Activated CD4-positive, alpha-beta memory T cell treated with anti-CD3 and anti-CD28 coated beads for 36 hours (primary cell): ENCODE data around the gene ADAMTSL3. TPM values are rescaled to one million over a fixed set of nuclear protein-coding genes. Genes with fewer than 3 reads are reported as not detected.

ENCODE experiments used
- CTCF ChIA-PET: fragments of 350-600 bp; sonication (Branson Sonifier 250); formaldehyde crosslinking; loops from one replicate; lab custom pipeline; 2021; ENCODE audit warnings: antibody characterized with exemption, inconsistent platforms; lab: Charles Lee
- POLR2A ChIA-PET: fragments of 350-600 bp; sonication (Branson Sonifier 250); formaldehyde crosslinking; loops from one replicate; lab custom pipeline; 2021; ENCODE audit warnings: antibody characterized with exemption; lab: Charles Lee
- DNase-seq: peaks from one replicate; pipeline ENCODE4 v3.0.0-alpha.2; 2020
- H3K27ac Mint-ChIP-seq: one replicate; pipeline ENCODE4 v1.8.0; 2021; ENCODE audit warnings: mixed read lengths
- H3K27me3 Mint-ChIP-seq: one replicate; pipeline ENCODE4 v1.8.0; 2021; ENCODE audit warnings: mixed read lengths
- H3K36me3 Mint-ChIP-seq: one replicate; pipeline ENCODE4 v1.8.0; 2021; ENCODE audit warnings: mixed read lengths
- H3K4me1 Mint-ChIP-seq: one replicate; pipeline ENCODE4 v1.8.0; 2021; ENCODE audit warnings: low read depth, mixed read lengths
- H3K4me3 Mint-ChIP-seq: one replicate; pipeline ENCODE4 v1.8.0; 2021; ENCODE audit warnings: mild to moderate bottlenecking, mixed read lengths
- H3K9me3 Mint-ChIP-seq: one replicate; pipeline ENCODE4 v1.8.0; 2021; ENCODE audit warnings: mixed read lengths
- intact Hi-C: fragments of 100-400 bp; cut with micrococcal nuclease; formaldehyde crosslinking; loops from one replicate; pipeline ENCODE4 v1.15.1; 2023
- total RNA-seq, 2 experiments: library from RNA; stranded (reverse); gene quantifications; one replicate each; pipeline ENCODE4 v1.2.3, GENCODE V29; 2021

Gene ADAMTSL3
- total RNA-seq, 2 experiments from 2014 or later, result not detected

DNA sequence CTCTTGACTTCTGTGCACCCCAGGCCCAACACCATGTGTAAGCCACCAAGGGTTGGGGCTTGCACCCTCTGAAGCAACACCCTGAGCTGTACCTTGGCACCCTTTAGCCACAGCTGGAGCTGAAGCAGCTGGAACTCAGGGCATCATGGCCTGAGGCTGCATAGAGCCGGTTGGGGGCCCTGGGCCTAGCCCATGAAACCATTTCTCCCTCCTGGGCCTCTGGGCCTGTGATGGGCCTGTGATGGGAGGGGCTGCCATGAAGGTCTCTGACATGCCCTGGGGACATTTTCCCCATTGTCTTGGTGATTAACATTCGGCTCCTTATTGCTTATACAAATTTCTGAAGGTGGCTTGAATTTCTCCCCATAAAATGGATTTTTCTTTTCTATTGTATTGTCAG, 22.4 kb upstream of the ADAMTSL3 start:
- no peak for DNase-seq
- no peaks in the 10 kb centered on the region for H3K4me1 Mint-ChIP-seq
- ChIA-PET POLR2A (no interaction called here), CTCF (no interaction called here)
- no peaks in the 10 kb centered on the region for H3K27me3 Mint-ChIP-seq
- peaks cover 6% of the 10 kb centered on the region for H3K9me3 Mint-ChIP-seq
- no peaks in the 10 kb centered on the region for H3K36me3 Mint-ChIP-seq
- H3K4me3 Mint-ChIP-seq, result no peak overlapping the region
- no peak overlapping the region for H3K27ac Mint-ChIP-seq
- intact Hi-C loops, result no loop called here

- peaks cover 4% of the 10 kb centered on the region for H3K27me3 Mint-ChIP-seq
- intact Hi-C loops, result no loop called here
- no peaks in the 10 kb centered on the region for H3K4me1 Mint-ChIP-seq
- H3K9me3 Mint-ChIP-seq, result peaks cover 20% of the 10 kb centered on the region
- no peak overlapping the region for H3K27ac Mint-ChIP-seq
- no peaks in the 10 kb centered on the region for H3K36me3 Mint-ChIP-seq
- no peak for DNase-seq
- CTCF ChIA-PET, result no interaction called here
- POLR2A ChIA-PET, result no interaction called here
- H3K4me3 Mint-ChIP-seq, result no peak overlapping the region
Measured at GRCh38 chr15:83643201-83643600, 10.7 kb upstream of the ADAMTSL3 start.

- Mint-ChIP-seq H3K4me1 (no peaks in the 10 kb centered on the region), H3K27me3 (peaks cover under 1% of the 10 kb centered on the region), H3K27ac (no peak overlapping the region), H3K36me3 (no peaks in the 10 kb centered on the region), H3K4me3 (no peak overlapping the region), H3K9me3 (peaks cover 20% of the 10 kb centered on the region)
- ChIA-PET CTCF (no interaction called here), POLR2A (no interaction called here)
- intact Hi-C loops, result no loop called here
- no peak for DNase-seq
Measured at GRCh38 chr15:83644439-83644838, 9.5 kb upstream of the ADAMTSL3 start.

GRCh38 chr15:83650831-83651230, 3.1 kb upstream of the ADAMTSL3 start:
- DNase-seq, result no peak
- ChIA-PET POLR2A (no interaction called here), CTCF (no interaction called here)
- no peaks in the 10 kb centered on the region for H3K36me3 Mint-ChIP-seq
- peaks cover 22% of the 10 kb centered on the region for H3K27me3 Mint-ChIP-seq
- H3K4me1 Mint-ChIP-seq, result no peaks in the 10 kb centered on the region
- intact Hi-C loops, result no loop called here
- no peak overlapping the region for H3K27ac Mint-ChIP-seq
- H3K4me3 Mint-ChIP-seq, result no peak overlapping the region
- H3K9me3 Mint-ChIP-seq, result no peaks in the 10 kb centered on the region

DNA sequence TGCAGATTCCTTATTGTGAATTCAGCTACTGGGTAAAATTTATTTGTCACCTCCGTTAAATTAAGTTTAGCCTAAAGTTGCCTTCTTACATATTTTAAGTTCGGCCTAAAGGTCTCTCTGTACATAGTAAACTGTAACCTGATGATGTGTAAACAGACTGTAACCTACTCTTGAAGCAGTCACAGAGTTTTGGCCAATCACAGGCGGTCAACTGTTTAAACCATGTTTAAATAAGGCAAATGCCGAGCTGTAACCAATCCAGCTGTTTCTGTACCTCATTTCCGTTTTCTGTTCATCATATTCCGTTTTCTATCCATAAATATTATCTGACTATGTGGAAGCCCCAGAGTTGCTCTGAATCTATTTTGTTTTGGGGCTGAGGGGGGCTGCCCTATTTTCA, 2.4 kb upstream of the ADAMTSL3 start:
- H3K27me3 Mint-ChIP-seq, result peaks cover 22% of the 10 kb centered on the region
- ChIA-PET POLR2A (no interaction called here), CTCF (no interaction called here)
- H3K27ac Mint-ChIP-seq, result no peak overlapping the region
- no peaks in the 10 kb centered on the region for H3K9me3 Mint-ChIP-seq
- DNase-seq, result no peak
- no peak overlapping the region for H3K4me3 Mint-ChIP-seq
- H3K4me1 Mint-ChIP-seq, result no peaks in the 10 kb centered on the region
- no peaks in the 10 kb centered on the region for H3K36me3 Mint-ChIP-seq
- intact Hi-C loops, result no loop called here

GRCh38 chr15:83652626-83653204, 1.2 kb upstream of the ADAMTSL3 start:
- POLR2A ChIA-PET, result no interaction called here
- no peak for DNase-seq
- Mint-ChIP-seq H3K36me3 (no peaks in the 10 kb centered on the region), H3K4me3 (no peak overlapping the region), H3K27me3 (peaks cover 22% of the 10 kb centered on the region), H3K4me1 (no peaks in the 10 kb centered on the region), H3K9me3 (no peaks in the 10 kb centered on the region), H3K27ac (no peak overlapping the region)
- intact Hi-C loops, result no loop called here
- CTCF ChIA-PET, result no interaction called here

DNA sequence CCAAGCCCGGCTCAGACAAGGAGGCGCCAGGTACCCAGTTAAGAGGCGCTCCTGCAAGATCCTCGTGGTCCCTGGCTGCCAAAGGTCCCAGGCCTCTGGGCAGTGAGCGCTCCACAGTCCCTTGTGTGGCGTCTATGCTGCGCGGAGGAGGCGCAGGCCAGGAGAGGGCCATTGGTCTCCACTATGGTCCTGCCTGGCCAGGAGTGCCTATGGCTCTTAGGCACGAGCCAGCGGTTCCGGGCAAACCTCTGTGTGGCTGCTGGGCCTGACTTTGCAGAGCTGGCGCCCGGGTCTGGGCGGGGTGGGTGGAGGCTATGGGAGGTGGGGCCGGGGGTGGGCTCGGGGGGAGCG, 660 bp upstream of the ADAMTSL3 start:
- no peaks in the 10 kb centered on the region for H3K9me3 Mint-ChIP-seq
- no peak overlapping the region for H3K27ac Mint-ChIP-seq
- H3K4me3 Mint-ChIP-seq, result no peak overlapping the region
- ChIA-PET CTCF (no interaction called here), POLR2A (no interaction called here)
- intact Hi-C loops, result no loop called here
- no peaks in the 10 kb centered on the region for H3K36me3 Mint-ChIP-seq
- H3K27me3 Mint-ChIP-seq, result peaks cover 22% of the 10 kb centered on the region
- no peaks in the 10 kb centered on the region for H3K4me1 Mint-ChIP-seq
- DNase-seq, result no peak

GRCh38 chr15:83654379-83655236, 685 bp downstream of the ADAMTSL3 start:
- H3K9me3 Mint-ChIP-seq, result no peaks in the 10 kb centered on the region
- no peak for DNase-seq
- H3K4me1 Mint-ChIP-seq, result no peaks in the 10 kb centered on the region
- H3K27me3 Mint-ChIP-seq, result peaks cover 22% of the 10 kb centered on the region
- intact Hi-C loops, result no loop called here
- H3K36me3 Mint-ChIP-seq, result no peaks in the 10 kb centered on the region
- ChIA-PET POLR2A (no interaction called here), CTCF (no interaction called here)
- no peak overlapping the region for H3K27ac Mint-ChIP-seq
- no peak overlapping the region for H3K4me3 Mint-ChIP-seq

GRCh38 chr15:83655237-83655616, 1.3 kb downstream of the ADAMTSL3 start:
- Mint-ChIP-seq H3K36me3 (no peaks in the 10 kb centered on the region), H3K9me3 (no peaks in the 10 kb centered on the region), H3K27ac (no peak overlapping the region), H3K4me1 (no peaks in the 10 kb centered on the region), H3K4me3 (no peak overlapping the region), H3K27me3 (peaks cover 21% of the 10 kb centered on the region)
- DNase-seq, result no peak
- CTCF ChIA-PET, result no interaction called here
- intact Hi-C loops, result no loop called here
- POLR2A ChIA-PET, result no interaction called here

GRCh38 chr15:83656192-83656591, 2.3 kb downstream of the ADAMTSL3 start:
- H3K9me3 Mint-ChIP-seq, result no peaks in the 10 kb centered on the region
- peaks cover 21% of the 10 kb centered on the region for H3K27me3 Mint-ChIP-seq
- intact Hi-C loops, result no loop called here
- H3K27ac Mint-ChIP-seq, result no peak overlapping the region
- no peaks in the 10 kb centered on the region for H3K4me1 Mint-ChIP-seq
- no peak overlapping the region for H3K4me3 Mint-ChIP-seq
- no peak for DNase-seq
- CTCF ChIA-PET, result interaction anchor here (1.4 kb wide), 1 partner anchor 10 kb away, joined by 3 read pairs; no protein-coding TSS in a partner anchor
- POLR2A ChIA-PET, result no interaction called here
- no peaks in the 10 kb centered on the region for H3K36me3 Mint-ChIP-seq

DNA sequence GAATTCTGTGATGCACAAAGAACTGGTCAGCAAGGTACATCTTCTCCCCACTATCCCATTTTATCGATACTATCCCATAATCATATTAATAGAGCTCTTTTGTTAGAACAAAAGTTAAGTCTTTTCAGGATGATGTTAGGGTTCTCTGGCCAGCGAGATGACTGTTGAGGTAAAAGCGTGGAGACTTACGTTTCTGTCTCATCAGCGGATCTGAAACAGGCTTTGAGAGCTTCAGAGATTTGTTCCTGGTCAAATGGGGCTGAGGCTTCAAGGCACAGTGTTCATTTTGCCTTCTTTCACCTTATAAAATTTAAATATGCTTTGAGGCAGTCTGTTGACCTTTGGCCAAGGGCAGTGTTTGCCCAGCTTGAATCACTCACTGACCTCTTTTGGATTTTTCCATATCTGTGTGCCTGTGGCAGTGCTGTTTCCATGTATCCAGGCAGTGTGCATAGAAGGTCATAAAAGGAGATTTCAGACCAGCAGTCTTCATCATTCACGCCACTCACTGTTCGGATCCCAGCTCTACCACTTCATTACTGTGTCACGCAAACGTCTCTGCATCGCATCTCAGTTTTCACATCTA, 3.1 kb downstream of the ADAMTSL3 start:
- no peaks in the 10 kb centered on the region for H3K9me3 Mint-ChIP-seq
- ChIA-PET POLR2A (no interaction called here), CTCF (interaction anchor here (1.4 kb wide), 1 partner anchor 11 kb away, joined by 3 read pairs; no protein-coding TSS in a partner anchor)
- DNase-seq, result no peak
- H3K27ac Mint-ChIP-seq, result no peak overlapping the region
- peaks cover 19% of the 10 kb centered on the region for H3K27me3 Mint-ChIP-seq
- H3K4me3 Mint-ChIP-seq, result no peak overlapping the region
- intact Hi-C loops, result no loop called here
- H3K36me3 Mint-ChIP-seq, result no peaks in the 10 kb centered on the region
- no peaks in the 10 kb centered on the region for H3K4me1 Mint-ChIP-seq

DNA sequence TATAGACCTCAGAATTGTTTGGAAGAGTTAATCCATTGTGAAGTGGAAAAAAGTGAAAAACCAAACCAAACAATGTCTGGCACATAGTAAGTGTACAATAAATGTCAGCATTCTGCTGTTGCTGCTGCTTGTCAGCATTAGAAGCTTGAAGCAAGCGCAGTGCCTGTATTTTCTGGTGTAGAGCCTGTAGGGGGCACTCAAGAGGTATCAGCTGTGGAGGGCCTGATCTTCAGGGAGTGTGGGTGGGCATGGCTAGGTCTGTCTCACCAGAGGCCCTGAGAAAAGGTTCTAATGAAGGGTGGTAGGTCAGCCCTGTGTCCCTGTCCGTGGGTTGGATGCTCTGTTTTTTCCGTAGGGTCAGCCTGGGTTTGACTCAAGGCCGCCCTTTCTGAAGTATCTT, 3.6 kb downstream of the ADAMTSL3 start:
- Mint-ChIP-seq H3K27ac (no peak overlapping the region), H3K4me1 (no peaks in the 10 kb centered on the region), H3K9me3 (peaks cover under 1% of the 10 kb centered on the region), H3K36me3 (no peaks in the 10 kb centered on the region), H3K27me3 (peaks cover 16% of the 10 kb centered on the region), H3K4me3 (no peak overlapping the region)
- ChIA-PET CTCF (interaction anchor here (1.4 kb wide), 1 partner anchor 11 kb away, joined by 3 read pairs; no protein-coding TSS in a partner anchor), POLR2A (interaction anchor here (0.6 kb wide), 1 partner anchor 34 kb away, joined by 5 read pairs; no protein-coding TSS in a partner anchor)
- DNase-seq, result no peak
- intact Hi-C loops, result no loop called here
